ENCODE data around the gene EPAS1. TPM values are rescaled to one million over a fixed set of nuclear protein-coding genes. Genes with fewer than 3 reads are reported as not detected.

EPAS1 gene
- total RNA-seq, 1 experiment from 2014 or later: 43.2 TPM

GRCh38 chr2:46273919-46274318, 23.3 kb upstream of the EPAS1 start:
- Histone ChIP-seq H3K27ac (ENCODE audit: low read length) (no peak overlapping the region), H3K27me3 (ENCODE audit: low read length) (no peaks in the 10 kb centered on the region), H3F3A (ENCODE audit: low read length, unreplicated experiment) (no peaks in the 10 kb centered on the region), H3K9ac (ENCODE audit: low read length) (no peak overlapping the region), H3K79me2 (ENCODE audit: low read length) (no peaks in the 10 kb centered on the region), H3K36me3 (ENCODE audit: low read depth, low read length) (no peaks in the 10 kb centered on the region), H3K9me2 (replicated peaks; ENCODE audit: low read length) (no peaks in the 10 kb centered on the region), H3K9me3 (ENCODE audit: low read length) (no peaks in the 10 kb centered on the region), H2AFZ (ENCODE audit: low read length) (no peak overlapping the region), H3K4me3 (ENCODE audit: low read length) (no peak overlapping the region), H3K4me1 (ENCODE audit: insufficient read depth, low read length) (peaks cover 10% of the 10 kb centered on the region; the same call in 1 of the 2 replicates), H3K4me2 (ENCODE audit: low read length) (no peak overlapping the region), H4K20me1 (ENCODE audit: low read length) (no peaks in the 10 kb centered on the region)
- ChIA-PET CTCF (no interaction called here), POLR2A (ENCODE audit: unreplicated experiment) (no interaction called here)
- no peak for TF ChIP-seq CTCF (conservative IDR thresholded peaks at IDR 0.05; ENCODE audit: low read depth, low read length)
- no peak for TF ChIP-seq EZH2phosphoT487 (IDR thresholded peaks at IDR 0.05; ENCODE audit: borderline replicate concordance, low read length)
- no peak for TF ChIP-seq EZH2 (IDR thresholded peaks at IDR 0.05; ENCODE audit: low read length, unreplicated experiment)
- no TSS peak for BruUV-seq (replicated peaks)
- DNase-seq: no peak
- intact Hi-C loops (cut with micrococcal nuclease): no loop called here
- no peak for ATAC-seq

- CTCF ChIA-PET: no interaction called here
- no peak for DNase-seq
- BruUV-seq (replicated peaks): no TSS peak
Observed at GRCh38 chr2:46274586-46274985, 22.6 kb upstream of the EPAS1 start.

GRCh38 chr2:46275995-46276394, 21.2 kb upstream of the EPAS1 start:
- CTCF ChIA-PET: no interaction called here
- H3F3A ChIP-seq (ENCODE audit: low read length, unreplicated experiment): no peaks in the 10 kb centered on the region
- DNase-seq (no peak), ATAC-seq (no peak)
- no TSS peak for BruUV-seq (replicated peaks)
- intact Hi-C loops (cut with micrococcal nuclease): no loop called here
- no peaks in the 10 kb centered on the region for H3K9me2 ChIP-seq (replicated peaks; ENCODE audit: low read length)
- H3K27me3 ChIP-seq (ENCODE audit: low read length): no peaks in the 10 kb centered on the region
- H3K4me2 ChIP-seq (ENCODE audit: low read length): no peak overlapping the region
- H3K9ac ChIP-seq (ENCODE audit: low read length): no peak overlapping the region
- no peaks in the 10 kb centered on the region for H3K9me3 ChIP-seq (ENCODE audit: low read length)
- POLR2A ChIA-PET (ENCODE audit: unreplicated experiment): no interaction called here
- H3K36me3 ChIP-seq (ENCODE audit: low read depth, low read length): no peaks in the 10 kb centered on the region
- H3K4me1 ChIP-seq (ENCODE audit: insufficient read depth, low read length): no peaks in the 10 kb centered on the region
- H3K79me2 ChIP-seq (ENCODE audit: low read length): no peaks in the 10 kb centered on the region
- TF ChIP-seq EZH2phosphoT487 (IDR thresholded peaks at IDR 0.05; ENCODE audit: borderline replicate concordance, low read length) (no peak), CTCF (conservative IDR thresholded peaks at IDR 0.05; ENCODE audit: low read depth, low read length) (no peak)
- no peak overlapping the region for H2AFZ ChIP-seq (ENCODE audit: low read length)
- no peak overlapping the region for H3K27ac ChIP-seq (ENCODE audit: low read length)
- H3K4me3 ChIP-seq (ENCODE audit: low read length): no peak overlapping the region
- no peaks in the 10 kb centered on the region for H4K20me1 ChIP-seq (ENCODE audit: low read length)

More at GRCh38 chr2:46274586-46274985, 22.6 kb upstream of the EPAS1 start:
- Histone ChIP-seq H3K4me1 (ENCODE audit: insufficient read depth, low read length) (peaks cover 9% of the 10 kb centered on the region; the same call in 1 of the 2 replicates), H3K36me3 (ENCODE audit: low read depth, low read length) (no peaks in the 10 kb centered on the region), H2AFZ (ENCODE audit: low read length) (no peak overlapping the region), H4K20me1 (ENCODE audit: low read length) (no peaks in the 10 kb centered on the region), H3F3A (ENCODE audit: low read length, unreplicated experiment) (no peaks in the 10 kb centered on the region), H3K4me3 (ENCODE audit: low read length) (no peak overlapping the region), H3K27ac (ENCODE audit: low read length) (no peak overlapping the region), H3K9ac (ENCODE audit: low read length) (no peak overlapping the region), H3K9me2 (replicated peaks; ENCODE audit: low read length) (no peaks in the 10 kb centered on the region), H3K9me3 (ENCODE audit: low read length) (no peaks in the 10 kb centered on the region), H3K27me3 (ENCODE audit: low read length) (no peaks in the 10 kb centered on the region), H3K4me2 (ENCODE audit: low read length) (no peak overlapping the region), H3K79me2 (ENCODE audit: low read length) (no peaks in the 10 kb centered on the region)
- no peak for TF ChIP-seq EZH2phosphoT487 (IDR thresholded peaks at IDR 0.05; ENCODE audit: borderline replicate concordance, low read length)
- no peak for TF ChIP-seq EZH2 (IDR thresholded peaks at IDR 0.05; ENCODE audit: low read length, unreplicated experiment)
- no peak for TF ChIP-seq CTCF (conservative IDR thresholded peaks at IDR 0.05; ENCODE audit: low read depth, low read length)
- intact Hi-C loops (cut with micrococcal nuclease): no loop called here
- POLR2A ChIA-PET (ENCODE audit: unreplicated experiment): no interaction called here
- no peak for ATAC-seq
